Lower lobe of right lung (tissue), 2 donors: ENCODE data around the gene MYOCD. TPM values are rescaled to one million over a fixed set of nuclear protein-coding genes. Genes with fewer than 3 reads are reported as not detected.

ENCODE experiments used
- ATAC-seq, 2 donors: fragments of 200-7000 bp; cut with Tn5 transposase; one replicate each; pipeline ENCODE4 v1.9.1; 2020 to 2022; ENCODE audit warnings: mild to moderate bottlenecking in 2 of 2, moderate library complexity in 2 of 2
- DNase-seq: peaks from one replicate; pipeline ENCODE4 v3.0.0-alpha.2; 2020
- H3K27ac ChIP-seq: fragments of 200-600 bp; one replicate; pipeline ENCODE4 v1.8.0; 2022
- H3K27me3 ChIP-seq: fragments of 200-600 bp; one replicate; pipeline ENCODE4 v1.8.0; 2022; ENCODE audit warnings: low read depth
- H3K36me3 ChIP-seq: fragments of 200-600 bp; one replicate; pipeline ENCODE4 v1.8.0; 2022; ENCODE audit warnings: mild to moderate bottlenecking
- H3K4me1 ChIP-seq: fragments of 200-600 bp; one replicate; pipeline ENCODE4 v1.8.0; 2022
- H3K4me3 ChIP-seq: fragments of 200-600 bp; one replicate; pipeline ENCODE4 v1.8.0; 2022; ENCODE audit warnings: mild to moderate bottlenecking
- H3K9me3 ChIP-seq: fragments of 200-600 bp; one replicate; pipeline ENCODE4 v1.8.0; 2022
- CTCF ChIP-seq: fragments of 200-600 bp; IDR thresholded peaks from one replicate; pipeline ENCODE4 v1.8.0; 2022; ENCODE audit warnings: antibody characterized with exemption, mild to moderate bottlenecking
- intact Hi-C: fragments of 100-400 bp; cut with DNase I; formaldehyde crosslinking; loops from one replicate; pipeline ENCODE4 v1.11.0; 2022
- total RNA-seq: library from RNA; stranded (reverse); fragmentation: NEBNext Ultra II Directional; extraction: Animal tissue kit (Norgen Biotek cat#: 25700); gene quantifications from one replicate; pipeline ENCODE4 v1.2.1, GENCODE V29; 2021
- donor health status: DM: no; HTN: yes; CAD: no; lungs with severe emphysema.

MYOCD gene
- total RNA-seq, 1 donor from 2014 or later, result 3.6 TPM

DNA sequence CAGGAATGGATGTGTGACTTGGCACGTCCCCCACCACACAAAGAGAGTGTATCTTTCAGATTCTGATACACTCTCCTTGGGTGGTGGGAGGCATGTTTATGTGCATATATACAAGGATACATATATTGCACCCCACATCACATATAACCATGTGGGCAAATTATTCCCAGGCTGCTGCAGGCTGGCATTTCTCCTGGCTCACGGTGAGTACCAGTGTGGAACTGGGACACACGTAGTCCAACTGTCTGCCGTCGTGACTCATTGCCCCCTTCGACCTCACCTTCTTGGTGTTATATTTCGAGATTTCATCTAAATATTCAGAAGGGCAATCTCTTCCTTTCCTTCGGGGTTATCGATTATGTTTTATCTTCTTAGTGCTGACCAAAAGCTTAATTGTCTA is 148.0 kb downstream of the MYOCD start:
- H3K36me3 ChIP-seq, result no peaks in the 10 kb centered on the region
- no peak for TF ChIP-seq CTCF
- no peaks in the 10 kb centered on the region for H3K4me1 ChIP-seq
- ATAC-seq (no peak), DNase-seq (no peak)
- H3K27ac ChIP-seq, result no peak overlapping the region
- peaks cover 10% of the 10 kb centered on the region for H3K9me3 ChIP-seq
- no peak overlapping the region for H3K4me3 ChIP-seq
- H3K27me3 ChIP-seq, result no peaks in the 10 kb centered on the region
- intact Hi-C loops, result no loop called here

- no peak overlapping the region for H3K4me3 ChIP-seq
- ATAC-seq (no peak), DNase-seq (no peak)
- intact Hi-C loops, result no loop called here
- no peak overlapping the region for H3K27ac ChIP-seq
- no peaks in the 10 kb centered on the region for H3K36me3 ChIP-seq
- H3K9me3 ChIP-seq, result peaks cover 10% of the 10 kb centered on the region
- TF ChIP-seq CTCF, result no peak
- no peaks in the 10 kb centered on the region for H3K27me3 ChIP-seq
- no peaks in the 10 kb centered on the region for H3K4me1 ChIP-seq
These were observed 149.0 kb downstream of the MYOCD start for GRCh38 chr17:12814718-12815117.

DNA sequence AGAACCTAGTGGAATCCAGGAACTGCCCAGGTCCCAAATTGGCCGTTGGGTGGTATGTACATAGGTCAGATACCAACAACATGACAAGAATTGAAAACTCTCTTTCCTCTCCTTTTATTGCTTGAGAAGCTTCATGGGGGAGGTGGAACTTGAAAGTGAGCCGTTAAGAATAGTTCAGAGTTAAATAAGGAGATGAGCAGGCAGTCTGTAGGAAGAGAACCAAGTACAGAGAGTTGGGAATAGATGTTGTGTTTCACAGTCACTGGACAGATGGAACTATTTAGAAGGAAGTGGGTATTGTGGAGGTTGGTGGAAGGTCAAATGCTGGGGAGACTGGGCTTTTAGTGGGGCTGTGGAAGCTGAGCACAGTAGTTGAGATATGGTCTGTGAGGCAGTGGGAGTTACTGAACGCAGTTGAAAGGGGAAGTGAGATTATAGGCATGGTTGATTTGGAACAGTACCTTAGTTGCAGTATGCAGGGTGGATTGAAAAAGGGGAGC is 150.0 kb downstream of the MYOCD start:
- intact Hi-C loops, result no loop called here
- no peak overlapping the region for H3K4me3 ChIP-seq
- no peaks in the 10 kb centered on the region for H3K27me3 ChIP-seq
- ATAC-seq, result no peak
- peaks cover 10% of the 10 kb centered on the region for H3K9me3 ChIP-seq
- DNase-seq, result no peak
- H3K27ac ChIP-seq, result no peak overlapping the region
- H3K36me3 ChIP-seq, result no peaks in the 10 kb centered on the region
- no peak for TF ChIP-seq CTCF
- no peaks in the 10 kb centered on the region for H3K4me1 ChIP-seq

Other genes starting within 250 kb of the MYOCD start
- 39.0 TPM for gene ARHGAP44, start 123.6 kb downstream of the MYOCD start, total RNA-seq